ENCODE data around the gene TMEM234. TPM values are rescaled to one million over a fixed set of nuclear protein-coding genes. Genes with fewer than 3 reads are reported as not detected.

The TMEM234 gene
- total and polyA plus RNA-seq, 2 of the 13 experiments (the other 11 are each of a cell fraction or from before 2014, with no cell fraction given): 6.1 to 9.0 TPM

GRCh38 chr1:32241001-32241763, 19.0 kb upstream of the TMEM234 start (continued):
- TF ChIP-seq, protein P1, sequence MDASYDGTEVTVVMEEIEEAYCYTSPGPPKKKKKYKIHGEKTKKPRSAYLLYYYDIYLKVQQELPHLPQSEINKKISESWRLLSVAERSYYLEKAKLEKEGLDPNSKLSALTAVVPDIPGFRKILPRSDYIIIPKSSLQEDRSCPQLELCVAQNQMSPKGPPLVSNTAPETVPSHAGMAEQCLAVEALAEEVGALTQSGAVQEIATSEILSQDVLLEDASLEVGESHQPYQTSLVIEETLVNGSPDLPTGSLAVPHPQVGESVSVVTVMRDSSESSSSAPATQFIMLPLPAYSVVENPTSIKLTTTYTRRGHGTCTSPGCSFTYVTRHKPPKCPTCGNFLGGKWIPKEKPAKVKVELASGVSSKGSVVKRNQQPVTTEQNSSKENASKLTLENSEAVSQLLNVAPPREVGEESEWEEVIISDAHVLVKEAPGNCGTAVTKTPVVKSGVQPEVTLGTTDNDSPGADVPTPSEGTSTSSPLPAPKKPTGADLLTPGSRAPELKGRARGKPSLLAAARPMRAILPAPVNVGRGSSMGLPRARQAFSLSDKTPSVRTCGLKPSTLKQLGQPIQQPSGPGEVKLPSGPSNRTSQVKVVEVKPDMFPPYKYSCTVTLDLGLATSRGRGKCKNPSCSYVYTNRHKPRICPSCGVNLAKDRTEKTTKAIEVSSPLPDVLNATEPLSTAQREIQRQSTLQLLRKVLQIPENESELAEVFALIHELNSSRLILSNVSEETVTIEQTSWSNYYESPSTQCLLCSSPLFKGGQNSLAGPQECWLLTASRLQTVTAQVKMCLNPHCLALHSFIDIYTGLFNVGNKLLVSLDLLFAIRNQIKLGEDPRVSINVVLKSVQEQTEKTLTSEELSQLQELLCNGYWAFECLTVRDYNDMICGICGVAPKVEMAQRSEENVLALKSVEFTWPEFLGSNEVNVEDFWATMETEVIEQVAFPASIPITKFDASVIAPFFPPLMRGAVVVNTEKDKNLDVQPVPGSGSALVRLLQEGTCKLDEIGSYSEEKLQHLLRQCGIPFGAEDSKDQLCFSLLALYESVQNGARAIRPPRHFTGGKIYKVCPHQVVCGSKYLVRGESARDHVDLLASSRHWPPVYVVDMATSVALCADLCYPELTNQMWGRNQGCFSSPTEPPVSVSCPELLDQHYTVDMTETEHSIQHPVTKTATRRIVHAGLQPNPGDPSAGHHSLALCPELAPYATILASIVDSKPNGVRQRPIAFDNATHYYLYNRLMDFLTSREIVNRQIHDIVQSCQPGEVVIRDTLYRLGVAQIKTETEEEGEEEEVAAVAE (CRISPR knock-in tag; IDR thresholded peaks at IDR 0.05; ENCODE audit: borderline replicate concordance): 0 out of 2 replicates have a peak, but pooled peaks have one; percentile 52
- TF ChIP-seq LRRFIP1 (CRISPR knock-in tag; conservative IDR thresholded peaks at IDR 0.05) (no peak), MTERF4 (CRISPR knock-in tag; IDR thresholded peaks at IDR 0.05) (no peak), ATF7-NPFF (CRISPR knock-in tag; IDR thresholded peaks at IDR 0.05; ENCODE audit: low read depth) (no peak), JUNB (CRISPR knock-in tag; IDR thresholded peaks at IDR 0.05; ENCODE audit: borderline replicate concordance) (no peak), ZNF546 (CRISPR knock-in tag; conservative IDR thresholded peaks at IDR 0.05) (no peak), CREB3 (CRISPR knock-in tag; IDR thresholded peaks at IDR 0.05) (no peak), ZNF275 (CRISPR knock-in tag; IDR thresholded peaks at IDR 0.05; ENCODE audit: borderline replicate concordance) (no peak), FOXA3 (CRISPR knock-in tag; IDR thresholded peaks at IDR 0.05) (no peak), ZMYM2 (CRISPR knock-in tag; IDR thresholded peaks at IDR 0.05) (no peak), ZNF549 (CRISPR knock-in tag; IDR thresholded peaks at IDR 0.05) (no peak), SALL1 (CRISPR knock-in tag; IDR thresholded peaks at IDR 0.05) (peak; percentile 61; the same call in 1 of the 2 replicates)
- TF ChIP-seq, protein P2, sequence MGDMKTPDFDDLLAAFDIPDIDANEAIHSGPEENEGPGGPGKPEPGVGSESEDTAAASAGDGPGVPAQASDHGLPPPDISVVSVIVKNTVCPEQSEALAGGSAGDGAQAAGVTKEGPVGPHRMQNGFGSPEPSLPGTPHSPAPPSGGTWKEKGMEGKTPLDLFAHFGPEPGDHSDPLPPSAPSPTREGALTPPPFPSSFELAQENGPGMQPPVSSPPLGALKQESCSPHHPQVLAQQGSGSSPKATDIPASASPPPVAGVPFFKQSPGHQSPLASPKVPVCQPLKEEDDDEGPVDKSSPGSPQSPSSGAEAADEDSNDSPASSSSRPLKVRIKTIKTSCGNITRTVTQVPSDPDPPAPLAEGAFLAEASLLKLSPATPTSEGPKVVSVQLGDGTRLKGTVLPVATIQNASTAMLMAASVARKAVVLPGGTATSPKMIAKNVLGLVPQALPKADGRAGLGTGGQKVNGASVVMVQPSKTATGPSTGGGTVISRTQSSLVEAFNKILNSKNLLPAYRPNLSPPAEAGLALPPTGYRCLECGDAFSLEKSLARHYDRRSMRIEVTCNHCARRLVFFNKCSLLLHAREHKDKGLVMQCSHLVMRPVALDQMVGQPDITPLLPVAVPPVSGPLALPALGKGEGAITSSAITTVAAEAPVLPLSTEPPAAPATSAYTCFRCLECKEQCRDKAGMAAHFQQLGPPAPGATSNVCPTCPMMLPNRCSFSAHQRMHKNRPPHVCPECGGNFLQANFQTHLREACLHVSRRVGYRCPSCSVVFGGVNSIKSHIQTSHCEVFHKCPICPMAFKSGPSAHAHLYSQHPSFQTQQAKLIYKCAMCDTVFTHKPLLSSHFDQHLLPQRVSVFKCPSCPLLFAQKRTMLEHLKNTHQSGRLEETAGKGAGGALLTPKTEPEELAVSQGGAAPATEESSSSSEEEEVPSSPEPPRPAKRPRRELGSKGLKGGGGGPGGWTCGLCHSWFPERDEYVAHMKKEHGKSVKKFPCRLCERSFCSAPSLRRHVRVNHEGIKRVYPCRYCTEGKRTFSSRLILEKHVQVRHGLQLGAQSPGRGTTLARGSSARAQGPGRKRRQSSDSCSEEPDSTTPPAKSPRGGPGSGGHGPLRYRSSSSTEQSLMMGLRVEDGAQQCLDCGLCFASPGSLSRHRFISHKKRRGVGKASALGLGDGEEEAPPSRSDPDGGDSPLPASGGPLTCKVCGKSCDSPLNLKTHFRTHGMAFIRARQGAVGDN (CRISPR knock-in tag; IDR thresholded peaks at IDR 0.05): peak; percentile 98
